IPS-18c (cell line): ENCODE measurements around the gene ADAMTS14.

Experiments
- H3K4me3 ChIP-seq: 2 replicates; pipeline ENCODE4 v1.7.0; 2013; ENCODE audit warnings: low read depth, mild to moderate bottlenecking, low read length, moderate library complexity; ENCODE audit not compliant: insufficient read depth
- H3K9me3 ChIP-seq: one replicate; pipeline ENCODE4 v1.6.1; 2013; ENCODE audit warnings: mild to moderate bottlenecking, low read length, moderate library complexity; ENCODE audit not compliant: control insufficient read depth, insufficient read depth

The ADAMTS14 gene

GRCh38 chr10:70682920-70683600, 10.8 kb downstream of the ADAMTS14 start:
- no peaks in the 10 kb centered on the region for H3K9me3 ChIP-seq
- H3K4me3 ChIP-seq = no peak overlapping the region

DNA sequence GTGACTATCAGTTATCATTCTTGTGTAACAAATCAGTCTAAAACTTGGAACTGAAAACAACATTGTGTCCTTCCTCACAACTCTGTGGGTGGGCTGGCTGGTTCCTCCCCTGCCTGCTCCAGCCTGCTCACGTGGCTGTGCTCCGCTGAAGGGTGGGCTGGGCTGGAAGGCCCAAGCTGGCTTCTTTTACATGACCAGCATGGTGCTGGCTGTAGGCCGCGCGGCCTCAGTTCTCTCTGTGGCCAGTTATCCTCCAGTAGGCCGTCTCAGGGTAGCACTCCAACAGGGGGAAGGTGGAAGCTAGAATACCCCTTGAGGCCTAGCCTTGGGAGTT, 11.3 kb downstream of the ADAMTS14 start:
- Histone ChIP-seq H3K4me3 (no peak overlapping the region), H3K9me3 (no peaks in the 10 kb centered on the region)

DNA sequence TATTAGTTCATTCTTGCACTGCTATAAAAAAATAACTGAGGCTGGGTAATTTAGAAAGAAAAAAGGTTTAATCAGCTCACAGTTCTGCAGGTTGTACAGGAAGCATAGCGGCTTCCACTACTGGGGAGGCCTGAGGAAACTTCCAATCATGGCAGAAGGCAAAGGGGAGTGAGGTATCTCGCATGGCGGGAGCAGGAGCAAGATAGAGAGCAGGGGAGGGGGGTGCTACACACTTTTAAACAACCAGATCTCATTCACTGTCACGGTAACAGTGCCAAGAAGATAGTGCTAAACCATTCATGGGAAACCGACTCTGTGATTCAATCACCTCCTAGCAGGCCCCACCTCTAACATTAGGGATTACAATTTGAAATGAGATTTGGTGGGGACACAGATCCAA, 11.6 kb downstream of the ADAMTS14 start:
- no peaks in the 10 kb centered on the region for H3K9me3 ChIP-seq
- no peak overlapping the region for H3K4me3 ChIP-seq

GRCh38 chr10:70684374-70684773, 12.1 kb downstream of the ADAMTS14 start:
- Histone ChIP-seq H3K4me3 (no peak overlapping the region), H3K9me3 (no peaks in the 10 kb centered on the region)

- no peak overlapping the region for H3K4me3 ChIP-seq
Observed at GRCh38 chr10:70684839-70685454, 12.6 kb downstream of the ADAMTS14 start.

DNA sequence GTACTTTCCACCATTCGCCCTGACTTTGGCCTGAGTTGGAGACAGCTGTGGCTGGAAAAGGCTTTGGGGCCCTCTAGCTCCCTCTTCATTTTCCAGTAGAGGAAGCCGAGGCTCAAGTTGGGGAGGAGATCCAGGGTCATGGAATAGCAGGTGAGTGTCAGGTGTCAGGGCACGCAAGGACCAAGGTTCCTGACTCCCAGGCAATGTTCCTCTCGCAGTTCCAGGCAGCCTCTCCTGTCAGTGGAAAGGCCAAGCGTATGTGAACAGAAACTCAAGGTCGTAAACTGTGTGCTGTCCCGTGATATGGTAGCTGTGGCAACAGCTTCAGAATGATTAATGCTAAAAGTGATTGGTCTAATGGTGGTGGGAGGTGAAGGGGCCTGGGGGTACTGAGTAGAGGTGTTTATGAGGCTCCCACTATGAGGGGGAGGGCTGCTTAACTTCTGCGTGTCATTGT, 13.2 kb downstream of the ADAMTS14 start:
- H3K9me3 ChIP-seq = no peaks in the 10 kb centered on the region
- no peak overlapping the region for H3K4me3 ChIP-seq

More at GRCh38 chr10:70684839-70685454, 12.6 kb downstream of the ADAMTS14 start:
- no peaks in the 10 kb centered on the region for H3K9me3 ChIP-seq

DNA sequence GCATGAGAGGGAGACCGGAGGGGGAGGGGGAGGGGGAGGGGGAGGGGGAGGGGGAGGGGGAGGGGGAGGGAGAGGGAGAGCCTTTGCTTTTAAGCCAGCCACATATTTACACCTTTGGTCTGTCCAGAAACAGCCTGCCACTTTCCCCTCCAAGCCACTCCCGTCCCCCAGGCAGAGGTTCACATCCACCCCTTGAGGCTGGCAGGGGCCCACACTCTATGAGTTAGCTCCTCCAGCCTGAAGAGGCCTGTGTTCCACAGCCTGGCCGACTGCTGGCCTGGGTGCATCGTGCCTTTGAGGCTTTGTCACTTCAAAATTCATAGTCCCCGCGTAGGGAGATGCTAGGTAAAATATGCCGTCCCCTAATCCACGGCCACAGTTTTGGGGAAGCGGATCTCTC, 16.5 kb downstream of the ADAMTS14 start:
- no peaks in the 10 kb centered on the region for H3K9me3 ChIP-seq
- no peak overlapping the region for H3K4me3 ChIP-seq

DNA sequence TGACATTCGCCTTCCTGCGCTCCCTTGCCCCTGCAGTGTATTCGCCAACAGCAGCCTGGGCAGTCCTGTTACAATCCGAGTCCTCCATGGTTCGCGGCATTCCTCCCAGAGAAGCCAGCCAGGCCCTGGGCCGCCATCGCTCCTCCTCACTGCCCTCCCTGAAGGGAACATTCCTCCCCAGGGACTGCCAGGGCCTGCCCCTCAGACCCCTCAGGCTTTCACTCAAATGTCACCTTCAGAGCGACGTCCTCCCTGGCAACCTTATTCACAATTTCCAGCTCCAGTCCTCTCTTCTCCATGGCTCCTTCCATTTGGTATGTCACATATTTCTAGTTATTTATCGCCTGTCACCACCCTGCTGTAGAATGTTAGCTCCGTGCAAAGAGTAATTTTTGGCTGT, 17.4 kb downstream of the ADAMTS14 start:
- H3K4me3 ChIP-seq = no peak overlapping the region
- H3K9me3 ChIP-seq = no peaks in the 10 kb centered on the region

DNA sequence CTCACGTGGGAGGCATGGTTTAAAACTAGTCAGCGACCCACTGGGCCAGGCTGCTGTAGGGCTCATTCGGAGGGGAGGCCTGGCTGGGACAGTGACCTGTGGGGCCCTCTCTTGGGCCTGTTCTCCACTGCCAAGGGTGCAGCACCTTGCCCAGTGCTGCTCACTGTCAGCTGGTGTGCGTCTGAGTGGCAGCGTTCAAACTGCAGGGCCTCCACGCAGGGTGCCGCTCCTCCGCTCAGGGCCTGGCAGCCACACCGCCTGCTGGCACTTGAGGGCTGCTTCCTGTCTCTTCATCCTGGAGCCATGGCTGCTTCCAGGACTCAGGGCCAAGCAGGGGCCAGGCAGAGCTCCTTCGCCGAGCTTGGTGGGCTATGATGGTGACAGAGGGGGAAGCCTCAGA, 18.3 kb downstream of the ADAMTS14 start:
- no peak overlapping the region for H3K4me3 ChIP-seq

GRCh38 chr10:70691611-70692010, 19.3 kb downstream of the ADAMTS14 start:
- Histone ChIP-seq H3K4me3 (no peak overlapping the region), H3K9me3 (no peaks in the 10 kb centered on the region)

More for the DNA sequence above, 18.3 kb downstream of the ADAMTS14 start:
- H3K9me3 ChIP-seq = no peaks in the 10 kb centered on the region

GRCh38 chr10:70692043-70692603, 19.8 kb downstream of the ADAMTS14 start:
- Histone ChIP-seq H3K9me3 (no peaks in the 10 kb centered on the region), H3K4me3 (no peak overlapping the region)

DNA sequence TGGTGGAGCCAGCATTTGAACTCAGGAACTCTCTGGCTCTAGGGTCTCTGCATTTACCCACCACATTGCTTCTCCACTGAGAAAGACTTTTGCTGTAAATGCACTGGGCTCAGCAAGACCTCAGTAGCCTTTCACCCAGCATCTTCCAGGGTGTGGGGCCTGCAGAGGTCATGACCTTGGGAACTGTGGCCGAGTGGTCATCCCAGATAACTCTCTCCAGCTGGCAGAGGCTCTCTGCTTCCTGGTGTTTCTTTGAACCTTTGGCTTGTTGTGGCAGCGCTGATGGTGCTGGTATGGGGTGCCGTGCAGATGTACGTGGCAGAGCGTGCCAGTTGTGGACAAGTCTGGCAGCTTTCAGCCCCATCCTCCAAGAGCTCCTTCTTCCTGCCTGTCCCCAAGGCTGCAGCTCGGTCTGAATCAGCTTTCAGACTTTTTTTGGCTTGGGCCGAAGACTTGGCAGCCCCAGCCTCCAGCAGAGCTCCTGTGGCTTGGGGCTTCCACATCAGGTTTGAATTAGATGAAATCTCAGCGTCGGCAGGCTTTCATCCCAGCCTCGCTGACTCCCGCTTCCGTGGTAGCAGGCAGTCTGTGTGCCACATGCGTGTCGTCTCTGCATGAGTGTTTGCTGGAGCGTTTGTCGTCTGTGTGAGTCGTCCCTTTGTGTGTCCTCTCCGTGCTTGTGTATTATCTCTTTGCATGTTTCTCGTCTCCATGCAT, 21.5 kb downstream of the ADAMTS14 start:
- H3K4me3 ChIP-seq = no peak overlapping the region
- no peaks in the 10 kb centered on the region for H3K9me3 ChIP-seq

- no peaks in the 10 kb centered on the region for H3K9me3 ChIP-seq
- no peak overlapping the region for H3K4me3 ChIP-seq
Observed at GRCh38 chr10:70694418-70695141, 22.3 kb downstream of the ADAMTS14 start.

- Histone ChIP-seq H3K9me3 (no peaks in the 10 kb centered on the region), H3K4me3 (no peak overlapping the region)
Observed at GRCh38 chr10:70695241-70696030, 23.1 kb downstream of the ADAMTS14 start.

- Histone ChIP-seq H3K4me3 (no peak overlapping the region), H3K9me3 (no peaks in the 10 kb centered on the region)
Observed at GRCh38 chr10:70698211-70698610, 25.9 kb downstream of the ADAMTS14 start.

GRCh38 chr10:70699063-70699658, 26.9 kb downstream of the ADAMTS14 start:
- no peak overlapping the region for H3K4me3 ChIP-seq
- no peaks in the 10 kb centered on the region for H3K9me3 ChIP-seq
